Measurements from ENCODE around the gene PAWR. TPM values are rescaled to one million over a fixed set of nuclear protein-coding genes. Genes with fewer than 3 reads are reported as not detected.
"Not testable (repeated sequence)": the region's sequence is repeated elsewhere in the genome, so short reads cannot be mapped to it uniquely, and the experiment has no call there.

The PAWR gene
- total RNA-seq, 1 donor from 2014 or later, result 6.6 TPM

DNA sequence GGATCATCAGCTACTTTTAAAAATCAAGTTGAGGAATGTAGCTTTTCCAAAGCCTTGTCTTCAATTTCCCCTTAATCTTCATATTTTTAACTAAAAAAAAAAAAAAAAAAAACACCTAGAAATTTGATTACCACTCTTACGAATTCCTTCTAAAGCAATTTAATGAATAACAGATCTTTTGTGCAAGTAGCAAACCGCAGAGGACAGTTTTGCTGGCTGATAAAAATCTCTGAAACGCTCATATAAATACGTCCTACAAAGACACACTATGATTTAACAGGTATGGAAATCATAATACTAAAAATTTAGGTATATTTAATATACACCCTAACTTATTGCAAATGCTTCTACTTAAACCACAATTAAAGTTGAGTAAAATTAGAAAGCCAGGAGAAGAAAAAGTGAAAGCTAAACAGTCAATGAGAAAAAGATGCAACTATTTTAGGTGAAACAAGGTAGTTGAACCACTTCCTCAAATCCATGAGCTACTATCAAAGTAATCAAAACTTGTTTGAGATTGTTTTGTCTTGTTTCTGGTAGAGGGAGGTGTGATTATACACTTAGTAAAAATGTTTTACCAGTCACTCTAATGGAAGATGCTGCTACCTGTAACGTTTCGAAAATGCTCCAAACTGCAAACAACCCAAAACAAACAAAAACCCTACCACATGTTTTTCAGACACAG lies 2.2 kb downstream of the PAWR start:
- intact Hi-C loops (cut with DNase I), result loop anchor here (5.0 kb wide), 1 partner anchor 131 kb away; no protein-coding TSS in a partner anchor
- DNase-seq (ENCODE audit: low spot score), result no peak

DNA sequence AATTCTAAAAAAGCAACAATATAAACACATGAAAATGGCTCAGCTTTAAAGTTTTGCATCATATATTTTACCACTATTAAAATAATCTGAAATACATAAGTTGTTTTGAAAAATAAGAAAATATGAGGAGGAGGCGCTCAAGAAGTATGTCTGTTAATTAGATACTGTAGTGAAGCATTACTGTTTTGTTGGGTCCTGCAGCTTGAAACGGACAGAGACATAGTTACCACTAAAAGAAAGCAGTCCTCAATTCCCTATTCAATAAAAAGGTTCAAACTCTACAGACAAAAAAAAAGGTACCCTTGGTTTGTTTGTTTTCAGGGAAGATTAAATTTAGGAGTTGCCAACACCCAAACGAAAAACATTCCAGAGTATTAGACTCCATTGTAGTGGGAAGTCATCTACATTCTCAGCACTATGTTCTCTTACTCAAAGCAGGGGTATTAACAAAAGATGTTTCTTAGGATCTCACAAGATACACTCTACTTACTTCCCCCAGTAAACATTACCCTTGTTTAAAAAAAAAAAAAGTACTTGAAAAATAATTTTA lies 3.0 kb downstream of the PAWR start:
- intact Hi-C loops (cut with DNase I), result loop anchor here (5.0 kb wide), 1 partner anchor 130 kb away; no protein-coding TSS in a partner anchor
- no peak for DNase-seq (ENCODE audit: low spot score)

DNA sequence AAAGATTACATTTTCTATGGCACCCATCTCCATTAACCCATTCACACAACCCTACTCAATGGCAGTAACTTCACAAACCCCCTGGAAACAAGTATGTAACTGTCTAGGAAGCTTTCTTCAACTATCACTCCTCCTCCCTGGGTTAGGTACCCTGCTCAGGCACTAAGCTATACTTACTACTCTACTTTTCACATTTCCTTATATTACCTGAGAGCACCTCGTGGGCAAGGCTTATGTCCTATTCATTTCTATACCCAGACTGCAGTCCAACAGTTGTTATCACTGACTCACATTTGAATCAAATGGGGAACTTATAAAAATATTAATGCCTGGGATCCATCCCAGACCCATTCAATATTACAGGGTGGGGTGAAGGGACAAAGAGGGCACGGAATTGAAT lies 4.6 kb downstream of the PAWR start:
- intact Hi-C loops (cut with DNase I), result loop anchor here (5.0 kb wide), 1 partner anchor 129 kb away; no protein-coding TSS in a partner anchor

DNA sequence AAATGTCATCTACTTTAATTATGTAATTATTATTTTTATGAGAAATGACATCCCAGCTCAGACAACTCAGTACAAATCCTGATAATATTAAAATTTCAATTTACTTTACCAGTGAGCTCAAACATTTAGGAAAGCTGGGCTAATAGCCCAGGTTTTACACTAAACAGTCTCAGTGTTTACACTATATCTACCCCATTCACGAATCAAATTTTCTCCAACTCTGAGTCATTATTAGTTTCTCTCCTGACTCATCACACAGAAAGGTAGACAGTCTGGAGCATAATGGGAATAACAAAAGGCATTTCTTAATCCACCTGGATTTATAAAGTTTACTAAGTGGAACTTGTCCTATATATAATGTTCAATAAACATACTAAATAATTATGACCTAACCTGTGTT lies 5.7 kb downstream of the PAWR start:
- intact Hi-C loops (cut with DNase I), result loop anchor here (5.0 kb wide), 1 partner anchor 128 kb away; no protein-coding TSS in a partner anchor
- DNase-seq (ENCODE audit: low spot score), result no peak

More for the DNA sequence above, 4.6 kb downstream of the PAWR start:
- DNase-seq (ENCODE audit: low spot score), result no peak

DNA sequence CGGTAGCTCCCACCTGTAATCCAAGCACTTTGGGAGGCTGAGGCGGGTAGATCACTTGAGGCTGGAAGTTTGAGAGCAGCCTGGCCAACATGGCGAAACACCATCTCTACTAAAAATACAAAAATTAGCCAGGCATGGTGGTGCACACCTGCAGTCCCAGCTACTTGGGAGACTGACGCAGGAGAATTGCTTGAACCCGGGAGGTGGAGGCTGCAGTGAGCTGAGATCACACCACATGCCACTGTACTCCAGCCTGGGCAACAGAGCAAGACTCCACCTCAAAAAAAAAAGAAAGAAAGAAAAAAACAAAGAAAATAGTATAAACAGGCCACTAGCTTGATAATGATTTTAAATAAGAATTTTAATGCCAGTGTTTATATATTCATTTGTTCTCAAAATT lies 6.4 kb downstream of the PAWR start:
- intact Hi-C loops (cut with DNase I); DNase-seq (ENCODE audit: low spot score): not testable (repeated sequence)

DNA sequence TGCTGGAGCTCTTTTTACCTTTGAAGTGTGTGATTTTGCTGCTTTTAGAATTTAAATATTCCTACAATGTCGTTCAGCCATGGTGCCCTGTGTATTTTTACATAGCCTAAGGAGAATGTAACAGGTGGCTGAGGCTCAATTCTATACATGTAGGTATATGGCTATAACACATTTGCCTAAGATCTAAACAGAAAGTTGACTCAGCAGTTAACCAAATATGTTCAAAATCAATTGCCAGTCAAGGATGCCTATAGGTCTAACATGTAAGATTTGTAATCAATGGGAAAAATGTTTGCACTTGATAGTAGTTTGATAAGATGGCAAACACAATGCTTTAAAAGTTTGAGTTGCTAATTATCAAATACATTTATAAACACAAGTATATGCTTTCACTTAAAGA lies 8.2 kb downstream of the PAWR start:
- intact Hi-C loops (cut with DNase I), result no loop called here
- DNase-seq (ENCODE audit: low spot score), result no peak

DNA sequence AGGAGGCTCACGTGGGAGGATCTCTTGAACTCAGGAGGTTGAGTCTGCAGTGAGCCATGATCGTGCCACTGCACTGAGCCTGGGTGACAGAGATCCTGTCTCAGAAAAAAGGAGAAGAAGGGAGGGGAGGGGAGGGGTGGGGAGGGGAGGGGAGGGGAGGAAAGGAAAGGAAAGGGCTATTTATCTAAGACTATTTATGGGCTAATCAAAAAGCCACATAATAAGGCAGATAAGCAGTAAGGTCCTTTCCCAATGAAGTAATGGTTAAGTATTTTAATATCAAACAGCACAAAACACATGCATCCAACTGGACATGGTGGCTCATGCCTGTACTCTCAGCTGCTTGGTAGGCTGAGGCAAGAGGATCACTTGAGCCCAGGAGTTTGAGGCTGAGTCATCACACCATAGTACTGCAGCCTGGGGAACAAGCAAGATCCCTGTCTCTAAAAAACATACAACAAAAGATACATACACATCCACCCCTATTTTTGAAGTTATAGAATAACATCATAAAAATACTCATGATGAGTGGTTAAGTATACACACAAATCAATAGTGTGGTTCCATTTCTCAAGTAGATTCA lies 9.7 kb downstream of the PAWR start:
- DNase-seq (ENCODE audit: low spot score), result no peak
- intact Hi-C loops (cut with DNase I), result no loop called here

DNA sequence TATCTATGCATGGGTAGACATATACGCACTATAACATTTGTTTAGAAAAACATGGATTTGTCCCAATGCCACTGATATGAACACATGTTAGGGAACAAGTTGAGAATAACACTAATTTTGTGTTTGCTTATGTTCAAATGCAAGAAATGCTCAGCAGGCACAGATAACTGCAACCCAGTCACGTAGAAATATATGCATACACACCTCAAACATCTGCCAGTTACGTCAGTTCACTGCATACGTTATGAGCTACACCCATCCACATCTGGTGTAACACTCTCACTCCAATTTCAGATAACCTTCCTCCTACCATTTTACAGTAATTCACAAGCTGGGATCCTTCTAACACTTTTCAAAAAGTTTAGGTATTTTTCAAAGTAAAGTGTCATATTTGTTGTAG lies 10.7 kb downstream of the PAWR start:
- DNase-seq (ENCODE audit: low spot score), result no peak
- intact Hi-C loops (cut with DNase I), result no loop called here

DNA sequence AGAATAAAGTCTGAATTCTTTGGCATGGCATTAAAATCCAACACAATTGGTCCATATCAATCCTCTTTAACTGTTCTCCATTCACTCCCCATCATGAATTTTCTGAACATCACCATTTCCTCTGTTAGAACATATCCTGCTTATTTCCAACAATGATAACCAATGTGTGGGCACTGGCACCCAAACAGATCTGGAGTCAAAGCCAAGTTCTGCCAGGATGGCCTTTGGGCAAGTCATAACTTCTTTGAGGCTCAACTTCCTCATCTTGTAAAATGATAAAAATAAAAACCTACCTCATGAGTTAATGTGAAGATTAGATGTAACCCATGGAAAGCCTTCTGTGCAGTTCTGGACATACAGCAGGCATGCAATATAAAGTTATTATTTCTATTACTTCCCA lies 12.5 kb downstream of the PAWR start:
- intact Hi-C loops (cut with DNase I), result no loop called here

DNA sequence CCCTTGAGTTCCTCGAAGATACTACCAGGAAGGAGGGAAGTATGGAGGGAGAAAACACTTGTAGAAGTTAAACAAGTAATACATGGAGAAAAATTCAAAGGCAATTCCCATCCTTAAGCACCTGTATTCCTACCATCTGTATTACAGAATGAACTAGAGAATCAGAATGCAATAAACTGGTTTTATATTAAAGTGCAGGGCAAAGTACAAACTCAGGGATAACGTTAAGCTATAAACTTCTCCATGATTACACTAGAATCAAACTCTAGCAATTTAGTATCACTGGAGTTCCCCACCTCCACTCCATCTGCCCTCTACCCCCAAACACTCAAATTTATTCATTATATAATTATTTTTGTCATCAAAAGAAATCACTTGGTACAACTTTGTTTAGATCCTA lies 13.1 kb downstream of the PAWR start:
- DNase-seq (ENCODE audit: low spot score), result no peak
- intact Hi-C loops (cut with DNase I), result no loop called here

More for the DNA sequence above, 12.5 kb downstream of the PAWR start:
- DNase-seq (ENCODE audit: low spot score), result no peak

DNA sequence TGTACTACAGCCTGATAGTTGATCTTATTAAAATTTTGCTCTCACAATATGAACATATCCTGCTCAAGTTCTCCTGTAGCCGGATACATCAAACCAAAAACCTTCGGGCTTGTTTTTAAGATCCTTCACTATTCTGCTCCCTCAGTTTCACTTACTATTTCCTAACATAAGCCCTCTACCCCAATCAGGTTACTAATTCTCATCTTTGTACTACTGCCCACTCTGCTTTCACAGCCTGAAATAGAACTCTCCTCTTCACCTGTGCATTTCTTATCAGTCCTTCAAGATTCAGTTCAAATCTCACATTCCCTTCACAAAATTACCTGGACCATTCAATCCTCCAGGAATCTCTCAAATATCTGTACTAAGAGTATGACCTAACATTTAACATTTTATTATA lies 14.2 kb downstream of the PAWR start:
- intact Hi-C loops (cut with DNase I), result no loop called here
- no peak for DNase-seq (ENCODE audit: low spot score)

DNA sequence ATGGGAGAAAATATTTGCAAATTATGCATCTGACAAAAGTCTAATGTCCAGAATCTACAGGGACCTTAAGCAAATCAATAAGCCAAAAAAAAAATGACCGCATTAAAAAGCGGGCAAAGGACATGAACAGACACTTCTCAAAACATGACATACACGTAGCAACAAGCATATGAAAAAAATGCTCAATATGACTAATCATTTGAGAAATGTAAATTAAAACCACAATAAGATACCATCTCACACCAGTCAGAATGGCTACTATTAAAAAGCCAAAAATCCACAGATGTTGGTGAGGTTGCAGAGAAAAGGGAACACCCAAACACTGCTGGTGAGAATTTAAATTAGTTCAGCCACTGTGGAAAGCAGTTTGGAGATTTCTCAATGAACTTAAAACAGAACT lies 16.1 kb downstream of the PAWR start:
- DNase-seq (ENCODE audit: low spot score), result no peak
- intact Hi-C loops (cut with DNase I), result no loop called here

DNA sequence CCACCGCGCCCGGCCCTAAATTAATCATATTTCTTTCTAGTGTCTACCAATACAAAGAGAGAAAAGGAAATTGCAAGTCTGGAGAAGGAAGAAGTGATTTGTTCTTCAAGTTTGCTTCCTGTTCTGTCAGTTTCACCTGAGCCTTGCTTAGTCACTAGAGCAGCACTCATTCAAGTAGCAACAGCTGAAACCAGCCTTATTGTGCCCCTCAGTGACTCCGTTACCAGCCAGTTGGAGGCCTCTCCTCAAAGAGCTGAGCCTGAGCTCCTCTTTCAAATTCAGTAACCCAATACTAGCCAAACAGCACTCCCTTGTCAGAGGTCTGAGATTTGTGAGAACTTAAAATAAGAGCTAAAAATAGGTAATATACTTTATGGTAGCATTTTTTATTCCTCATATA lies 17.4 kb downstream of the PAWR start:
- intact Hi-C loops (cut with DNase I), result no loop called here
- no peak for DNase-seq (ENCODE audit: low spot score)

DNA sequence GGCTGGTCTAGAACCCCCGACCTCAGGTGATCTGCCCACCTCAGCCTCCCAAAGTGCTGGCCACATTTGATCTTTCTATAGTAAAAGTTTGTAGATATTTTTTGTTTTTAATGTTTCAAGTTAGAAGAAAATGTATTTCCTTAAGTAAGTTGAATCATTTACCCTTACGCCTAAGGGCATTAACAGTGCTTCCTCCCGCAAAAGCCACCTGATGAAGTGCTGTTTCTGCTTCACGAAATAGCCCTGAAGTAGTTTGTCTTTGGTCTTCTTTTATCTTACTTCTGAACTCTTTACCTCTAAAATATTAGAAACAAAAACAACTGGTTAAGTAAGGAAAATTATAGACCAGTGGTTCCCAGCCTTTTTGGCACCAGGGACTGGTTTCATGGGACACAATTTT lies 22.7 kb downstream of the PAWR start:
- intact Hi-C loops (cut with DNase I), result no loop called here

DNA sequence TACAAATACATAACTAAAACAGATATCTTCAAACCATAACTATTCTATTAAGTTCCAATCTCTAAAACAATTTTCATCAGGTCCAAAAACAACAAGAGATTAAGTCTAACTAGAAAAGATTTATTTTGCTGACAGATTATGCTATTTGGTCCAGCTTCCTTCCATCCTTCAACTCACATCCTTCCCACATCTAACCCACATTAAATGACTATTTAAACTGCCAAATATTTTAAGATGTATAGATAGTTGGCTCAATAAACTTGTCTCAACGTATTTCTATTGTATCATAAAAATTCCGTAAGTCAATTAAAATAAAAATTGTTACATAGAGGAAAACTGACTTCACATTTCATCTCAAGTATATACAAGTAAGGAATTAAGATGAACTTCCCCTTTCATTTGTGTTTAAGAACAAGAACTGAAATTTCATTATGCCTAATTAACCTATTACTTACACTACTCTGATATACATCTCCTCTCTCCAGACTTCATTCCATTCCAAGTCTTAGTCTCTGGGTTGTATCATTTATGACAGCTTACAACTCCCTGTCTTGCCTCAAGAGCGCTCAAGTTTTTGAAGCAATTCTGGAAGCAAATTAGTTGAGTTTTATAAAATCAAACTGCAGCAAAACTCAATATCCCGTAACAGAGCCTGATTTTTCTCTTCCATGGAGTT lies 25.4 kb downstream of the PAWR start:
- no peak for DNase-seq (ENCODE audit: low spot score)
- intact Hi-C loops (cut with DNase I), result no loop called here

More for the DNA sequence above, 22.7 kb downstream of the PAWR start:
- DNase-seq (ENCODE audit: low spot score), result no peak

DNA sequence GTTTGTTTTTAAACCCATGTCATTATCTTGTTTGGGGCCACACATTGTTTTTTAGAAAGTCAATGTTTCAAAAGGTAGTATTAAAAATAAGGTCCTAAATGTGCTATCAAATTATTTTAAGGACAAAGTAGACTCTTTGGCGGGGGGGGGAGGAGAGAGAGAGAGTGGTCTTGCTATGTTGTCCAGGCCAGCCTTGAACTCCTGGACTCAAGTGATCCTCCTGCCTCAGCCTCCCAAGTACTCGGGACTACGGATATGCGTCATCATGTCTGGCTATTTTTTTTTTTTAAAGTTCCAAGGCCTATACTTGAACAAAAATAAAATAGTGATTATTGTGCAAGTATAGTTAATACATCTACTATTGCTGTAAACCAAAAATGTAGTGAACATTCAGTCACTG lies 26.2 kb downstream of the PAWR start:
- intact Hi-C loops (cut with DNase I), result no loop called here
- no peak for DNase-seq (ENCODE audit: low spot score)

DNA sequence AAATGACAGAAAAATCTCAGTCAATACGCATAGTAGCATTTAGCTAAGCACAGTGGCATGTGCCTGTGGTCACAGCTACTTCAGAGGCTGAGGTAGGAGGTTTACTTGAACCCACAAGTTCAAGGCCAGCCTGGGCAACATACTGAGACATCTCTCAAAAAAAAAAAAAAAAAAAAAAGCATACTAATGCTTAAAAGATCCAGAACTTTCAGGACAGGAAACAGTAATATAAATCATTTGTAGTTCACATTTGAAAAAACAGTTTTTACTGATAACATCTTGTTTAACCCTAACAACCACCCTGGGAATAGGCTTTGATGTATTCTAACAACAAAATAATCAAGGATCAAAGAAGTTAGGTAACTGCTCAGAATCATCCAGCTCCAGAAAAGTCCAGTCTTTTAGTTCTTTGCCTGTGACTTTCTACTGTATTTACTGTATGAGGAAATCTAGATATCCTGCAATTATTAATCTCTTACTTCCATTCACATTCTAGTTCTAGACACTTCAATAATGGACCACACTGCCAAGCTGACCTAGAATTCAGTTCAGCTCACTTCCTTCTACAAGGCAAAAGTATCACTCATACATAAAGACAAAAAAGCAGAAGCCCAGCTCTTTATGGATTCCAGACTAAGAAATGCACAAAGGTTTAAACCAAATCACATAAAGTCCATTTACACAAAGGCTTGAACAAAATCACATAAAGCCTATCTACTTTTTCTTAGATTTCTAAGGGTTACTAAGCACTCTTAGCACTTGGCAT lies 28.5 kb downstream of the PAWR start:
- intact Hi-C loops (cut with DNase I), result no loop called here

DNA sequence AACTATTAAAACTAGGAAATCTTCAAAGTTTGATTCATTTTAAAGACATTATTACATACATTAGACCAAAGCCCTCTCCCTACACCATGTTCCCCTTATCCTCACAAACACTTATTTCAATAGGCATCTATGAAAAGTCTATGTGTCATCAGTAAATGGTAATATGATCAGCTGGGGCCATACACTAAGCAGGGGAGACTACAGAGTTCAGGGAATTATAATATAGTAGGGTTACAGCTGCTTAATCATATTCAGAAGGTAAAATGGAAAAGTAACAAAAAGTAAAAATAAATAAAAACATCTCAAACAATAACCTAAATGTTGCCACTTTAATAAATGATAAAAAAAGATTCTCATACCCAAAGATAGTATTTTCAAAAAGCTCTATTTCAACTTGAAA lies 29.1 kb downstream of the PAWR start:
- intact Hi-C loops (cut with DNase I), result no loop called here
- no peak for DNase-seq (ENCODE audit: low spot score)

More for the DNA sequence above, 28.5 kb downstream of the PAWR start:
- DNase-seq (ENCODE audit: low spot score), result no peak

DNA sequence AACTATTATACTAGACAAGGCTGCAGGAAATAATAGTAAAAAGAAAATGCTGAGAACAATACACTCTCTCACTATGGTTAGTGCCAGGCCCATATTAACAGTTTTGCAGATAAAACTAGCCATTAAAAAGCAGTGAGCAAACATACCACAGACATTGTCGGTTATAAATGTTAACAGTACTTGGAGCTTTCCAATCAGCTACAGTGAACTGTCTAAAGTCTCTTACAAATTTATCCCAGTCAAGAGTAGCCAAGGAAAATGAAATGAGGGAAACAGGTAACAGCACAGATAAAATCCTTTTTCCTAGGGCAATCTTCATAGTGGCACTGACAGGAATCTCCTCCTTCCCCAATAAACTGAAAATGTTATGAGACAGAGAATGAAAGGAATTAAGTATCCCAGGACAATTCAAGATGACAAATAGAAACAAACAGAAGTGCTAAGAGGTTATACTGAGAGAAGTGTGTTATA lies 30.8 kb downstream of the PAWR start:
- DNase-seq (ENCODE audit: low spot score), result no peak
- intact Hi-C loops (cut with DNase I), result no loop called here

DNA sequence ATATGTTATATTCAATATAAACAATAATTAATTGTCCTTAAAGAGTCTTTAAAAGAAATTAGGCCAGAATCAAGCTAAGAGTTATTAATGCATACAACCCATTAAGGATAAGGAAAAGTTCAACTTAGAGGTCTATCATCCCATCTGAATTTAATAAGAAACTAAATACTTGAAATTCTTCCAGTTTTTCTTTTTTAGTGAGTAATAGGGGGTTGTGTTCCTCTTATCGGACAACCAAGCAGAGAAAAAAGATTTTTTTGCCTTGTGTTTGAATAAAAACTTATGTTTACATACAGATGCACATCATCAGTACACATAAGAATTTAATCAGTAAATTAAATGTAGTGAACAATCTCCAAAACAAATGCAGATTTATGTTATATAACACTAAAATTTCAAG lies 32.5 kb downstream of the PAWR start:
- intact Hi-C loops (cut with DNase I), result no loop called here
- DNase-seq (ENCODE audit: low spot score), result no peak

All from cardiac septum (tissue), 1 donor.